HG03097 (cell line): ENCODE results near the gene LATS1.
A peak's percentile ranks its signal among the peaks of the same experiment; 100 is the strongest.
"Not testable (repeated sequence)": the region's sequence is repeated elsewhere in the genome, so short reads cannot be mapped to it uniquely, and the experiment has no call there.

ENCODE experiments used
- ATAC-seq: cut with Tn5 transposase; IDR thresholded peaks from one replicate; pipeline ENCODE4 v1.9.1; 2021; ENCODE audit not compliant: unreplicated experiment, low FRiP score

The LATS1 gene

GRCh38 chr6:149717588-149718458 is at the start of gene LATS1:
LATS1 (minus strand) TSS chr6:149718101; CDS start chr6:149702126, 15,975 bp downstream.
- ATAC-seq: peak; percentile 59

DNA sequence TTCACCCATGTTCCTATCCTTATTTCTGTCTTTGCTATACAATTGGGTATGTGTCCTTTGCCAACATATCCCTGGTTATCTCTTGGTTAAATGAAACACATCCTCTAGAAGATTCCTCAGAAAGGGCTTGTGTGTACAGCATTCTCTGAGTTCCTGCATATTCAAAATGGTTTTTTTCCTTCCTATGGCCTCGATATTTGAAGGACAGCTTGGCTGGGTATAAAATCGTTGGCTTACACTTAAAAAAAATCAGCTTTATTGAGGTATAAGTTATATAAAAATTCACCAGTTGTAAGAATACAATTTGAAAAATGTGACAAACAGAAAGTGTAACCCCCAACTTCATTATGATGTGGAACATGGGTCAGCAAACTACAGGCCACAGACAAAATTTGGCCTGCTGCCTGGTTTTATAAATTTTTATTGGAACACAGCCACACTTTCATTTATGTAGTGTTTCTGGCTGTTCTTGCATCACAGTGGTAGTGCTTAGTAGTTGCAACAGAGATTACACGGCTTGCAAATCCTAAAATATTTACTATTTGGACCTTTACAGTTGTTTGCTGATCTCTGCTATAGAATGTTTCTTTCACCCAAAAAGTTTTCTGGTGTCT is 48.4 kb upstream of the LATS1 start:
- ATAC-seq: no peak

DNA sequence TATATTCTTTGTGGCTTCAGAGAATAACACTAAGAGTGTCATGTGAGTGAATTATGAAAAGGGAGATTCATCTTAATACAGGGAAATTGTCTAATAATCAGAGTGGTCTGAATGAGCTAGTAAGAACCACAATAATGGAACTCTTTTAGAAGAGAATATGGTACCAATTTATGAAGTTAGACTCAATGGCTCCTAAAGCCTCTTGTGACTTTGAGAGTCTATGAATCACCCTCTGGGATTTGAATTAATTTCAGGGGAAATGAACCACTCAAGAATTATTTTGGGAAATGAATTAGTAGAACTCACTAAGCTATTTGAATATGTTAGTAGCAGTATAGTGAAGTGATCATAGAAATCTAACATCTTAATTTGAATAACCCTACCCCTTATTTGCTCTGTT is 46.0 kb upstream of the LATS1 start:
- no peak for ATAC-seq

DNA sequence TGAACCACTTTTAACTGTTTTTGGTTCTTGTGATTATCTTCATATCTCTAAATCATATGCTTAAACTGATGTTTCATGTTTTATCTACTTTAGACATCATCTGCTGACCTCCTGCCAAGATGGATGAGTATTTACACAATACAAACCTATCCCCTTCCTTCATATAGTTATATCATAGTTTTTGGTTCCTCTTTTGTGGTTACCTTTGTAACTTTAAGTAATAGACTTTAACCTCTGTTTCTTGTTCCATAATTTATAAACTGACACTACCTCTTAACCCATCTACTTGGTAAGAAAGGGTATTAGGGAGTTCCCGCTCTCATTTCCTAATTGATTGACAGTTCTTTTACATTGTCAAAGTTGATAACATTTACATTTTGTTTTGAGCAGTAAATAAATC is 43.5 kb upstream of the LATS1 start:
- ATAC-seq: peak; percentile 92

DNA sequence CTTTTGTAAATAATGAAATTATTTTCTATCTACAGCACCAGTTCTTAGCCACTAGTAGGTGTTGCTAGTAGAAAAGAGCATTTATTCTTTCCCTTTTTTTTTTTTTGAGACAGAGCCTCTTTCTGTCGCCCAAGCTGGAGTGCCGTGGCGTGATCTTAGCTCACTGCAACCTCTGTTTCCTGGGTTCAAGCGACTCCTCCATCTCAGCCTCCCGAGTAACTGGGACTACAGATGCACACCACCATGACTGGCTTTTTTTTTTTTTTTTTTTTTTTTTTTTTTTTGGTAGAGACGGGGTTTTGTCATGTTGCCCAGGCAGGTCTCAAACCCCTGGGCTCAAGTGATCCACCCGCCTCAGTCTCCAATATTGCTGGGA is 38.3 kb upstream of the LATS1 start:
- no peak for ATAC-seq

DNA sequence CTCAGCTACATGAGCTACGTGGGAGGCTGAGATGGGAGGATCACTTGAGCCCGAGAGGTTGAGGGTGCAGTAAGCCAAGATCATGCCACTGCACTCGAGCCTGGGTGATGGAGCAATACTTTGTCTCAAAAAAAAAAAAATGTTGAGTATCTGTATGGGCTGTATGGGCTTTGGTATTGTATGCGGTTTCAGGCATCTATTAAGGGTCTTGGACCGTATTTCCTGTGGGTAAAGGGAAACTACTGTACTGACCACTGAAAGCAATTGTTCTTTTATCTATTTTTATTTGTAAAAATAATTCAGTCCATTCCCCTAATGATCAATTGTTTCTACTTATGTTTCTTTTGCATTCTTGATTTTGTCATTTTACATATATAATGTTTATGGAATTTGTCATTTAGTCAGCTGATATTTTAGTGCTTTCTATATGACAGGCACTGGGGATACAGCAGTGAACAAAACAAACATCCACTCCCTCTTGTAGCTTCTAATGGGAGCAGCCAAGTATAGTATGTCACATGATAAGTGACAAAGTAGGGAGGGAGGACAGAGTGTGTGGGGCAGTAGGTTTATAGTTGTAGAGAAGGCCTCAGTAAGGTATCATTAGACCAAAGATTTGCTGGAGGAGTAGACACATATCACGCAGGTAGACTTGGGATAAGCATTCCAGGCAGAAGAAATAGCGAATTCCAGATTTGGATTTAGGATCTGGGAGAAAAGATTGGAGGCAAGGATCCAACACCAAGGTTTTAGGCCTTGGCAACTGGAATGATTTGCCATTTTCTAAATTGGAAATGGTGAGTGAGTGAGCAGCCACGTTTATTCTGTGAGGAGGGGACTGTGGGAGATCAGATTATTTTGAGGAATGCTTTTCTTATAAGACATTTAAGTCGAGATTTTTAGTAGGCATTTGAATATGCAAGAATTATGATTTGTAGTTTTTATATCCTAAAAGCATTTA is 37.7 kb upstream of the LATS1 start:
- ATAC-seq: peak; percentile 64

DNA sequence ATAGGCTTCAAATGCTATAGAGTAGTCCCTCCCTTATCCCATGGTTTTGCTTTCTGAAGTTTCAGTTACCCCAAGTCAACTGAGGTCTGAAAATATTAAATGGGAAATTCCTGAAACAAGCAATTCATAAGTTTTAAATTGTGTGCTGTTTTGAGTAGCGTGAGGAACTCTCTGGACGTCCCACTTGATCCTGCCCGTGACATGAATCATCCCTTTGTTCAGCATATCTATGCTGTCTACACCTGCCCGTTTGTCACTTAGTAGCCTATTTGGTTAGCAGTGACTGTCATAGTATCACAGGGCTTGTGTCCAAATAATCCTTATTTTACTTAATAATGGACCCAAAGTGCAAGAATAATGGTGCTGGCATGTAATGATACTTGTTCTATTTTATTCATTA is 36.6 kb upstream of the LATS1 start:
- no peak for ATAC-seq

DNA sequence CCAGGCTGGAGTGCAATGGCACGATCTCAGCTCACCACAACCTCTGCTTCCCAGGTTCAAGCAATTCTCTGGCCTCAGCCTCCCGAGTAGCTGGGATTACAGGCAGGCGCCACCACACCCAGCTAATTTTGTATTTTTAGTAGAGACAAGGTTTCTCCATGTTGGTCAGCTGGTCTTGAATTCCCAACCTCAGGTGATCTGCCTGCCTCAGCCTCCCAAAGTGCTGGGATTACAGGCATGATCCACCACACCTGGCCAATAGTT is 35.4 kb upstream of the LATS1 start:
- not testable (repeated sequence) for ATAC-seq

DNA sequence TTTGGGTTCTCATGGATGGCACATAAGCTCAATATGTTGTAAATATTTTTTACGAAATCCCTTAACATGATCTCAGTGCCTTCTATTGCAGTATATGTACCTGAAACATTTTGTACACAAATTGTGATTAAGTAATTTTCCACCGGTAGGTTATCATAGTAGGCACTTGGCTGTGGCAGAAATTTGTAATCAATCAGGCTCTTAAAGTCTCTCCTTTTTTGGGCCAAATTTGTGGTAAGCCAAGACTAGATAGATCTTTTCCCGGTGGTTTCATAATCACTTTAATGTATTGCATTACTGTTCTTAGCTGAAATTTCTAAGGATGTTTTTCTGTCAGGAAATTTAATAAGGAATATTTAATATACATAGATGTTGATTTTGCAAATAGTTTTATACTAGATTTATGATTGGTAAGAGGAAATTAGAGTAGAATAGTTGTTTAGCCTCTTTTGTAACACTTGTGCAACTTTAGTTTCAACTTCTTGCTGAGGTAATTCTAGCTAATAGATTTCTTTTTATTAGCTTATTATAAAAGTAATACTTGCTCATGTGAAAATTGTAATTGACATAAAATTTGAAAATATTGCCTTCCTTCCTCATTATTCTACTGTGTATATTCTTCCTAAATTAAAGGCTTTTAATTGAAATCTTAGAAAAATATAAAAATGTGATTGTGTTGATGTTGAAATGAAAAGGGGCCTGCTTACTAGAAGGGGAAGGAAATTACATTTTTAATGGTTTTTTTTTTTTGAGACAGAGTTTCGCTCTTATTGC is 34.9 kb upstream of the LATS1 start:
- no peak for ATAC-seq

GRCh38 chr6:149751920-149752319 is 34.0 kb upstream of the LATS1 start:
- ATAC-seq: not testable (repeated sequence)

GRCh38 chr6:149751239-149751638 is 33.3 kb upstream of the LATS1 start:
- no peak for ATAC-seq

- ATAC-seq: peak; percentile 27
These were observed 32.3 kb upstream of the LATS1 start for GRCh38 chr6:149750136-149750609.

DNA sequence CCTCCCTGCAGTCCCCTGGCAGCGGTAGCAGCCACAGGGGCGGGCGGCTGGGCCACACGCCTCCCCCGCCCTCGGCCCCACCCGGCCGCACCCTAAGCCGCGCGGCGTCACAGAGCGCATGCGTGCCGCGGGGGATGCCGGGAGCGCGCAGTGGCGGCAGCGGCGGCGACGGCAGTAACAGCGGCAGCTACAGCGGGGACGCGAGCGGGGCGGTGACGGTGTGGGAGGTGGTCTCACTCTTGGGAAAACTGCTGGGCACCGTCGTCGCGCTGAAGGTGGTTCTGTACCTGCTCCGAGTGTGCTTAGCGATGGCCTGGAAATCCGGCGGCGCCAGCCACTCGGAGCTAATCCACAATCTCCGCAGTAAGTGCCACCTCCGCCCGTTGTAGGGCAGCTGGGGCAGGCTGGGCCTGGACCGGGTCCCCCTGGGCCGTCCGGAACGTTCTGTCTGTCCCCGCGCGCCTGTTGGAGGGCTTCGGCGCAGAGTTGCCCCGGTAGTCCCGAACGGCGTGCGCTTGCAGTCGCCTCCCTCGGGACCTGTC is 31.8 kb upstream of the LATS1 start, which contains the start of gene PCMT1:
Gene PCMT1, plus strand, starts transcription at position 148 of the 542 bp plus-strand sequence. Its CDS starts 161 bp downstream, at position 309.
- ATAC-seq: peak; percentile 78

DNA sequence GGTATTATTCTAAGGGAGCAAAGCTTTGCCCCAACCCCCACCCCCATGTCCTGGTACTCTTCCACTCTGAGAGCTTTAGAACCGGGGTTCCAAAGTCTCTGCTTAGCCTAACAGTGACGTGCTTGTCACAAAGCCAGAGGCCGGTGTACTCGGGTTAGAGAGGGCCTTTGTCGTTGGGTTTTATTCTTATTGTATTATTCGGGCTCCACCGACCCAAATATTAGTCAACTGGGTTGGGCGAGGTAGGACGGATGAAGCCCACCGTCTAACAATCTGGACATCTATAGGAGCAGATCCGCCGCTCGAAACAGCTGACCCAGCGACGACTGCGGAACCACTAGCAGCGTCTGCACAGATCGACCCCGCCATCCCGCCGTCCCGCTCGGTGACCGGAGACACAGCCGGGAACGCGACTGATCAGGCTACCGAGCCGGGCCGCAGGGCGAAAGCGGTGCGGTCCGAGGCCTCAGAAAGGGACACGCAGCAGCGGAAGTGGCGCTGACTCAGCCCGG is 31.2 kb upstream of the LATS1 start:
- not testable (repeated sequence) for ATAC-seq

DNA sequence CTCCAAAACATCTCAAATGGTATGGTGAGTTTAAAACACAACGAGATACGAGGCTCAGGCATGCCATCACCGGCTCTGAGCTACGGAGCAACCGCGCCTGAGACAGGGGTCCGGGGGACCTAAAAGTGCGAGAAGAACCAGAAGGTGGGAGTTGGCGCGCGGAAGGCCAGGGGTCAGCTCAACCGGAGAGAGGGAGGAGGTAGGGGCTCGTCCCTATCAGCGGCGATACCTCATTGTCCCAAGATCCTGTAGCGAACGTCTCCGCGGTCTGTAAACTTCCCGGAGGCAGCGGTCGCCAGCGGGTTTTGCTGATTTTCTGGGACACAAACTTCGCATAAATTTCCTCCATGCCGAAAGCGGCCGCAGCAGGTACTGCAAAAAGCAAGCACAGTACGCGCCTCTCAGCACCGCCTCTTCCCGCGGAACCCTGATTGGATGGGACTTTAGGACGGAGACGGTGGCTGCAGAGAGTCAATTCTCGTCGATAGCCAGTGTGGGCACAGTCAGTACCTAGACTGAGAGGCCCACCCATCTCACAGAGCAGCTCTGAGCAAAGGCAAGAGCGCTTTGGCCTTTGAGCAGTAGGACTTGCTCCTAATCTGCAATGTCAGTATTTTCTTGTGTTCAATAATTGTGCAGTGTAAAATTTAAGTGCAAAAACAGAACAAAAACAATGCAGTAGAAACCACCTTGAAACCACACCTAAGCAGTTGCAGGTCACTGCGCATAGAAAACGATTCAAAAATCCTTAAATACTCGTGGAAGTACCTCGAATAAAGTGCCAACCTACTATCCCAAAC is 28.4 kb upstream of the LATS1 start, which contains the start of gene NUP43:
Gene NUP43, minus strand, starts transcription at position 383 of the 800 bp plus-strand sequence. Its CDS starts 34 bp downstream, at position 349.
- no peak for ATAC-seq

DNA sequence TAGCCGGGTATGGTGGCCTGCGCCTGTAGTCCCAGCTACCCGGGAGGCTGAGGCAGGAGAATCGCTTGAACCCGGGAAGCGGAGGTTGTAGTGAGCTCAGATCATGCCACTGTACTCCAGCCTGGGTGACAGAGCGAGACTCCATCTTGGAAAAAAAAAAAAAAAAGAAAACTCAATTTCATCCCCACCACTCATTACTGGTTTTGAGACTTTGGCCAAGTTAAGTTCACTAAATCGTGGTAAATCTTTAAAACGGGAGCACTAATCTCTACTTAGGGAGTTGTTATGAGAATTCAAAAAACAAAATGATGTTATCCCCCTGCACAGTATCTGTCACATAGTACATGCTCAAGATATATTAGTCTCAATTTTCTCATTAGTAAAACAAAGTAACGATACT is 27.4 kb upstream of the LATS1 start:
- ATAC-seq: not testable (repeated sequence)

- ATAC-seq: no peak
These were observed 17.0 kb upstream of the LATS1 start for GRCh38 chr6:149734915-149735314.

GRCh38 chr6:149733089-149733720 is 15.3 kb upstream of the LATS1 start:
- ATAC-seq: no peak
